HG02852 (cell line): ENCODE results near the gene KCNK13.
"Not testable (repeated sequence)": the region's sequence is repeated elsewhere in the genome, so short reads cannot be mapped to it uniquely, and the experiment has no call there.

ENCODE experiments used
- ATAC-seq: cut with Tn5 transposase; IDR thresholded peaks from one replicate; pipeline ENCODE4 v1.9.1; 2021; ENCODE audit warnings: mild to moderate bottlenecking, moderate library complexity; ENCODE audit not compliant: unreplicated experiment

The KCNK13 gene

DNA sequence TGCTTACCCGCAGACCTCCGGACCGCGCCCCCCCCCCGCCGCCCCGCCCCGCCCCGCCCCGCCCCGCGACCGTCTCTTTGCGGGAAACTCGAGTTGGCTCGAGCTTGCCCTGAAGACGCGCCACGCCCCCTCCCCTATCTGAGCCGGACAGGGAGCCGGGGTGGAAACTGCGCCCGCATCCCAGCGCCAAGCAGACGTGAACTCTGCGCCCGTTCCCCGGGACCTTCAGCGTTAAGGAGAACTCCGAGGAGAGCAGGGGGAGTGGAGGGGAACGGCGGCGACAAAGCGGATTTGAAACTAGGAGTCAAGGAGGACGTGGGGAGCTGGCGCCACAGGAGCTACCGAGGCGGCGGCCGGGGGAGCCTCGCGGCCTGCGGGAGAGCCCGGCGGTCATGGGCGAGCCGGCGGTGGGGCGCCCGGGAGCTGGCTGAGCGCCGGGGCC, at the start of gene KCNK13:
Gene KCNK13, plus strand, starts transcription at position 310 of the 442 bp plus-strand sequence. CDS start 212 bp downstream, outside the sequence.
- ATAC-seq: no peak

DNA sequence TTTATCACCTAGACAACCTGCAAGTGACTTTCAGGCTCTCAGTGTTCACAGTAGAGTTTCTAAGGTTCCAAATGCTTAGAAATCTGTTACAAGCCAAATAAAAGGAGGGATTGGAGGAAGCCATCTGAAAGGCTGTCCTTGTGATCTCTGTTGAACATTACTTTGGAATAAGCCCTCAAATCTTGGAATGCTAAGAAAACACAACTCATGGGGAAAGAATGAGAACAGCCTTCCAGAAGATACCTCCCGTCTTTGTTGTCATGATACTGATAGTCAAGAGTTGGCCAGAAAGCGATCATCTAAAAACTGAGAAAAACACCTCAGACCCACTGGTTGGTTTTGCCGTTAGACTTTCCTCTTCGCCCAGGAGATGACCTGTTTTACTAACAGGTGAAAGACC, 44.4 kb upstream of the KCNK13 start:
- ATAC-seq: no peak

DNA sequence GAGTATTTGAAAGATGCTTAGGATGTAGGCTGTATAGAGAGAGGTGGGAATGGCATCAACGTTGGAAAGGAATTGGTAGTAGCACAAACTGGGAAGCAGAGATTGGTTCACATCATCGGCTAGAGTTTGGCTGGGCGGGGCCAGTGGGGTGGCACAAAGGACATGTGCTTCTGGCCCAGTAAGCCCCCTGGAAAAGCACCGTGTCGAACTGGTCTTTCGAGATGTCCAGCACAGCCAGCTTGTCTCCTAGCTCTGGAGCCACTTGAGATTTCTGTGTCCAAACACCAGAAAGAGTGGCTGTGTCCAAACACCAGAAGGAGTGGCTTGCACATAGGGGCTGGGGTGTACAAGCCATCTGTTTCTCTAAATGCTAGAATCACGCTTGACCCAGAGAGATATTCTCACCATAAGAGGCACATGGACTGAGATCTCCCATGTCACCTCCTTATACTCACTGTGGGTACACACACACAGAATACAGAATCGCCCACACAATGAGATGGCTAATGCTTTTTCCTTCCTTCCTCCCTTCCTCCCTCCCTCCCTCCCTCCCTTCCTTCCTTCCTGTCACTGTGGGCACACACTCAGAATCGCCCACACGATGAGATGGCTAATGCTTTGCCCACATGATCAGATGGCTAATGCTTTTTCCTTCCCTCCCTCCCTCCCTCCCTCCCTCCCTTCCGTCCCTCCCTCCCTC, 41.8 kb upstream of the KCNK13 start:
- ATAC-seq: no peak

DNA sequence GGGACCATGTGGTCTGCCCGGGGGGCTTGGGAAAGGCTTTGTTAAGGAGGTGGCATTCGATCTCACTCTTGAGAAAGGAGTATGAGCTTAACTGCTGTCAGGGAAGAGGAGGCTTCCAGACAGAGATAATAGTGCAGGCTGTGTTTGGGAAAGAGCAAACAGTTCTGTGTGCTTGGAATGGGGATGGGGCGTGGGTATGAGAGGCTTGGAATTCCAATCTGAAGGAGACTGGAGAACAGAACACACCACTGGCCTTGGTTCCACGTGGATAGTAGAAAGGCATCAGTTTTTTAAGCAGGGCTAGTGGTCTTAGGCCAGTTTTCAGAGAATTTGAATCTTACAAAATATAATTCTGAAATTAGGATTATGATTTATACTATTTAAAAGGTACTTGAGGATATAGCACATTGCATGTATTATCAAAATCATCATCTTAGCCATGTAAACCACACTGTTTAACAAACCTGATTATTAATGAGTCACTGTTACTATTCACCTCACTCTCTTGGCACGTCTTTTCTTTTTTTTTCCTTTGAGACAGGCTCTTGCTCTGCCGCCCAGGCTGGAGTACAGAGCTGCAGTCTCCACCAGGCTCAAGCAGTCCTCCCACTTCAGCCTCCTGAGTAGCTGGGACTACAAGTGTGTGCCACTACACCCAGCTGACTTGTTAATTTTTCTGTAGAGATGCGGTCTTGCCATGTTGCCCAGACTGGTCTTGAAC, 38.5 kb upstream of the KCNK13 start:
- ATAC-seq: no peak

DNA sequence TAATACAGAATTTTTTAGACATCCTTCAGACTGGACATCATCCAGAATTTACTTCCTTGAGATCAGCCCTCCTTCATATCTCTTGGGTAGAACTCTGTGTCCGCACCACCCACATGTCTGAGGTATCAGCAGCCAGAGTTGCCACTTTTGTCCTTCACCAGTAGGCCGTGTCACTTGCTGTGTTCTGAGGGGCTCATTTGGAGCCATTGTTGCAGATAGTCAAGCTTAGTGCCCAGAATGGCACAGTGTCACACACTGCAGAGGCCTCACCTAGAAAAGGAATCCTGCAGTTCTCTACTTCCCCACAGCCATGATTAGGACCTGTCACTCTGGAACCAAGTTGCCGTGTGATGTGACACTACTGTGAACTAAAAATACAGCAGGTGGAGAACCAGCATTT, 36.9 kb upstream of the KCNK13 start:
- no peak for ATAC-seq

DNA sequence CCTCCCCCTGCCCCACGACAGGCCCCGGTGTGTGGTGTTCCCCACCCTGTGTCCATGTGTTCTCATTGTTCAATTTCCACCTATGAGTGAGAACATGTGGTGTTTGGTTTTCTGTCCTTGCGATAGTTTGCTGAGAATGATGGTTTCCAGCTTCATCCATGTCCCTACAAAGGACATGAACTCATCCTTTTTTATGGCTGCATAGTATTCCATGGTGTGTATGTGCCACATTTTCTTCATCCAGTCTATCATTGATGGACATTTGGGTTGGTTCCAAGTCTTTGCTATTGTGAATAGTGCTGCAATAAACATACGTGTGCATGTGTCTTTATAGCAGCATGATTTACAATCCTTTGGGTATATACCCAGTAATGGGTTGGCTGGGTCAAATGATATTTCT, 35.2 kb upstream of the KCNK13 start:
- ATAC-seq: not testable (repeated sequence)

GRCh38 chr14:90027842-90028241, 34.0 kb upstream of the KCNK13 start:
- ATAC-seq: no peak

DNA sequence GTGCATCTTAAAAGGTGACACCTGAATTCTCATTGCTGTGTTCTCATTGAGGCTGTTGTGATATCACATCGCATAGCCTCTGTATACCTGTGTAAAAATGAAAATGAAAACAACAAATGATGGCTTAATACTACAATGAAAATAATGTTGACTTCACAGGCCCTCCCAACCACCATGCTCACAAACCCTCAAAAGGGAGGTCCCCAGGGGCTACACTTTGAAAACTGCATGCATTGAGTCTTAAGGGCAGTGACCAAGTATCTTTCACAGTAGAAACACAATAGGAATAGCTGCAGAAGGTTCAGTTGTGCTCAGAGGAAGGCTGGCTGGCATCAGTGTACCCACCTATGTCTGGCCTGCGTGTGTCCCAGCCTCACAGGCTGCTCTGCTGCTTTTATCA, 27.6 kb upstream of the KCNK13 start:
- ATAC-seq: no peak

- no peak for ATAC-seq
These were observed 26.8 kb upstream of the KCNK13 start for GRCh38 chr14:90034835-90035525.

- no peak for ATAC-seq
These were observed 22.4 kb upstream of the KCNK13 start for GRCh38 chr14:90039253-90040010.

DNA sequence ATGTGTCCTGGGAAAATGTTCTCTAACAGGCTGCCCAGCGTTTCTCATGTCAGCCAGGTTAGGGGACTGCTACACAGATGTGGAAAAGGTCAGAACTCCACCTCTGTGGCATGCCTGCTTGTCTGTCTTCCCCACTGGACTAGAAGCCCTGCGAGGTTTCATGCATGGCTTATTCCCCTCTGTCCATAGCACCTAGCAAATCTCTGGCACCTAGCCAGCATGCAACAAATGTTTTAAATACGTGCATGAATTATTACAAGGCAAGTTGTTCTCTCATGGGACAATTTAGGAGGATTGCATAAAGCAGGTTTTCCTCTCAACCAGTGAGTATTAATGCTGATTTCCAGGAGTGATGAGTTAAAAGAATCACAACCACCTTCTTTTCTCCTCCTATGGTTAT, 21.4 kb upstream of the KCNK13 start:
- no peak for ATAC-seq

DNA sequence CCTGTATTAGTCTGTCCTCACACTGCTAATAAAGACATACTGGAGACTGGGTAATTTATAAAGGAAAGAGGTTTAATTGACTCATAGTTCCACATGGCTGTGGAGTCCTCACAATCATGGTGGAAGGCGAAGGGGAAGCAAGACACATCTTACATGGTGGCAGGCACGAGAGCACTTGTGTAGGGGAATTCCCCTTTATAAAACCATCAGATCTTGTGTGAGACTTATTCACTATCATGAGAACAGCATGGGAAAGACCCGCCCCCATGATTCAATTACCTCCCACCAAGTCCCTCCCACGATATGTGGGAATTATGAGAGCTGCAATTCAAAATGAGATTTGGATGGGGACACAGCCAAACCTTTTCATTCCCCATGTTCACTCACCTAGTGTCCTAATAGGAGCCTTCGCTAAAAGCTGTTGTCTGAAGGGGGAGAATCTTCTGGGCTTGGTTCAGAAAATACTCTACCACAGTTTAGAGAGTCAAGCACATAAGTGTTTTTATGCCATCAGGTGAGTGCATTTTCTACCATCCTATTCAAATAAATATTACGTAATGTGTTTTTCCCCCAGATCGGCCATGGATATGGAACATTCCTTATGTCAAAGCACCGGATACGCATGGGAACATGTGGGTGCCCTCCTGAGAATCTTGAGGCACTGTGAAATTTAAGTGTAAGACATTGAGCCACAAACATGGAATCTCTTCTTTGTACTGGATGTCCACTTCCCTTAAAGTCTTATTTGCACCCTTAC, 19.1 kb upstream of the KCNK13 start:
- ATAC-seq: no peak

DNA sequence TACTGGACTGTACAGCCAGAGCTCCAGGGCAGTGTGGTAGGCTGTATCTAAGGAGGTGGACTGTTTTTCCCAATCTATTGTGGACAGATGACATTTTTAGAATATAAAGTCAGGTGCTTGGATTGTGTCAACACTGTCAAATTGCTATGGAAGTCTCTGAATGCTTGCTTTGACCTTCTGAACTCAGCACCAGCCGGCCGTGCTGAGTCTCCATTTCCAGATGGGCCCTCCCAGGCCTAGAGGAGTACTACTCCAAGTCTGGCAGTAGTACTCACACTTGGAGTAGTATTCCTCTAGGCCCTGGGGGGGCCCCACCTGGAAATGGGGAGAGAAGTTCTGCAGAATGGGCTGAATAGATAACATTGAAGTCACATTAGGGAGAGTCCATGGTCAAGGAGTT, 16.2 kb upstream of the KCNK13 start:
- no peak for ATAC-seq

DNA sequence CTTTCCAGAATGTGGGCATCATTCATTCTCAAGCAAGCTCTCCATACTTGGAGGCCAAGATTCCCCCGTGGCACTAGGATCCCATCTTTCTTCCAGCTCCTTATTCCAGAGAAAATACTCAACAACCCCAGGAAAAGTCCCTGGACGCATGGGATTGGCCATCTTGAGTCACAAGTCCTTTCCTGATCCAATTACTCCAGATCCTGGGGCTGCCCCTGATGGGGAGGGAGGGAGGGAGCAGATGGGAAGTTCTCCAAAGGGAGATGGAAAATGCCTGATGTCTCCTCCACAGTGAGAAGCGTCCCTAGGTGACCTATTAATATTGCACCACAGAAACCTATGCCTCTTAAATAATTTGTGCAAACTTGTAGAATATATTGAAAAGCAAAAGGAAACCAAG, 12.4 kb upstream of the KCNK13 start:
- ATAC-seq: no peak

DNA sequence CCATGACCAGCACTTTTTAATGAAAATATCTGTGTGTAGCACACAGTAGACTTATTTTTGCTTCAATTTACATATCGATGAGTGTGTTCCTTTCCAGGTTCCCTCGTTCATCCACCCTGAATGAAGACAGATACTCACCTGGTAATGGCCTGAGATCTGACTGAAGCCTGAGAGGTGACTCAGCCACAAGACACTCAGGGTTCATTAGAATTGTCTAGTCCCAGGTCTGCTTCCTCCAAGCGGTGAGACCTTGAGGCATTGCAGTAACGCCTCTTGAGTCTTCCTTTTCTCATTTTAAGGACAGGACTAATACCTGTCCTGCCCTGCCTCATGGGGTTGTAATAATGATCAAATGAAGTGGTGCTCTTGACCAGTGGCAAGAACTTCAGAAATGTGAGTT, 11.5 kb upstream of the KCNK13 start:
- ATAC-seq: no peak

- ATAC-seq: no peak
These were observed 8.8 kb upstream of the KCNK13 start for GRCh38 chr14:90053044-90053443.

DNA sequence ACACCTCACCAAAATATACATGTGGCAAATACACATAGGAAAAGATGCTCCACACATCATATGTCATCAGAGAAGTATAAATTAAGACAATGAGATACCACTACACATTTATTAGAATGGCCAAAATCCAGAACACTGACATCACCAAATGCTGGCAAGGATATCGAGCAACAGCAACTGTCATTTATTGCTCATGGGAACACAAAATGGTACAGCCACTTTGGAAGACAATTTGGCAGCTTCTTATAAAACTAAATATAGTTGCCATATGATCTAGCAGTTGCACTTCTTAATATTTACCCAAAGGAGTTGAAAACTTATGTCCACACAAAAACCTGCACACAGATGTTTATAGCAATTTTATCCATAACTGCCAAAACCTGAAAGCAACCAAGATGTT, 7.0 kb upstream of the KCNK13 start:
- ATAC-seq: no peak

- no peak for ATAC-seq
These were observed 5.0 kb upstream of the KCNK13 start for GRCh38 chr14:90056826-90057225.

GRCh38 chr14:90058876-90059458, 2.8 kb upstream of the KCNK13 start:
- no peak for ATAC-seq

- ATAC-seq: peak; percentile 58
These were observed 1.4 kb upstream of the KCNK13 start for GRCh38 chr14:90060312-90060964.
